ENCODE measurements around the gene PCDHGA4.

DNA sequence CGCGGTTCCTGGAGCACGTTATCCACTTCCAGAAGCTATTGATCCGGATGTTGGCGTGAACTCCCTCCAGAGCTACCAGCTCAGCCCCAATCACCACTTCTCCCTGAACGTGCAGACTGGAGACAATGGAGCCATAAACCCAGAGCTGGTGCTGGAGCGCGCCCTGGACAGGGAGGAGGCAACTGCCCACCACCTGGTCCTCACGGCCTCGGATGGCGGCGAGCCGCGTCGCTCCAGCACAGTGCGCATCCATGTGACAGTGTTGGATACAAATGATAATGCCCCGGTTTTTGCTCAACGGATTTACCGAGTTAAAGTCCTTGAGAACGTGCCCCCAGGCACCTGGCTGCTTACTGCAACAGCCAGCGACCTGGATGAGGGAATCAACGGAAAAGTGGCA, 48.6 kb downstream of the PCDHGA4 start:
- TF ChIP-seq, protein P1, sequence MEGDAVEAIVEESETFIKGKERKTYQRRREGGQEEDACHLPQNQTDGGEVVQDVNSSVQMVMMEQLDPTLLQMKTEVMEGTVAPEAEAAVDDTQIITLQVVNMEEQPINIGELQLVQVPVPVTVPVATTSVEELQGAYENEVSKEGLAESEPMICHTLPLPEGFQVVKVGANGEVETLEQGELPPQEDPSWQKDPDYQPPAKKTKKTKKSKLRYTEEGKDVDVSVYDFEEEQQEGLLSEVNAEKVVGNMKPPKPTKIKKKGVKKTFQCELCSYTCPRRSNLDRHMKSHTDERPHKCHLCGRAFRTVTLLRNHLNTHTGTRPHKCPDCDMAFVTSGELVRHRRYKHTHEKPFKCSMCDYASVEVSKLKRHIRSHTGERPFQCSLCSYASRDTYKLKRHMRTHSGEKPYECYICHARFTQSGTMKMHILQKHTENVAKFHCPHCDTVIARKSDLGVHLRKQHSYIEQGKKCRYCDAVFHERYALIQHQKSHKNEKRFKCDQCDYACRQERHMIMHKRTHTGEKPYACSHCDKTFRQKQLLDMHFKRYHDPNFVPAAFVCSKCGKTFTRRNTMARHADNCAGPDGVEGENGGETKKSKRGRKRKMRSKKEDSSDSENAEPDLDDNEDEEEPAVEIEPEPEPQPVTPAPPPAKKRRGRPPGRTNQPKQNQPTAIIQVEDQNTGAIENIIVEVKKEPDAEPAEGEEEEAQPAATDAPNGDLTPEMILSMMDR (conservative IDR thresholded peaks at IDR 0.05 in 1 of 2, IDR thresholded peaks at IDR 0.05 in 1 of 2; ENCODE audit: extremely low read depth in 1 of 2, insufficient read depth in 1 of 2, low read depth in 1 of 2, low read length in 2 of 2), result no peak
- no peak for TF ChIP-seq EZH2 (IDR thresholded peaks at IDR 0.05; ENCODE audit: borderline replicate concordance, low read length)

Measured in mammary epithelial cell (primary cell).